GM21381 (cell line): Measurements from ENCODE around the gene TXNDC2.
"Not testable (repeated sequence)": the region's sequence is repeated elsewhere in the genome, so short reads cannot be mapped to it uniquely, and the experiment has no call there.

ENCODE experiments used
- ATAC-seq: cut with Tn5 transposase; IDR thresholded peaks from one replicate; pipeline ENCODE4 v1.9.1; 2021; ENCODE audit warnings: mild to moderate bottlenecking, moderate library complexity; ENCODE audit not compliant: unreplicated experiment

The TXNDC2 gene

DNA sequence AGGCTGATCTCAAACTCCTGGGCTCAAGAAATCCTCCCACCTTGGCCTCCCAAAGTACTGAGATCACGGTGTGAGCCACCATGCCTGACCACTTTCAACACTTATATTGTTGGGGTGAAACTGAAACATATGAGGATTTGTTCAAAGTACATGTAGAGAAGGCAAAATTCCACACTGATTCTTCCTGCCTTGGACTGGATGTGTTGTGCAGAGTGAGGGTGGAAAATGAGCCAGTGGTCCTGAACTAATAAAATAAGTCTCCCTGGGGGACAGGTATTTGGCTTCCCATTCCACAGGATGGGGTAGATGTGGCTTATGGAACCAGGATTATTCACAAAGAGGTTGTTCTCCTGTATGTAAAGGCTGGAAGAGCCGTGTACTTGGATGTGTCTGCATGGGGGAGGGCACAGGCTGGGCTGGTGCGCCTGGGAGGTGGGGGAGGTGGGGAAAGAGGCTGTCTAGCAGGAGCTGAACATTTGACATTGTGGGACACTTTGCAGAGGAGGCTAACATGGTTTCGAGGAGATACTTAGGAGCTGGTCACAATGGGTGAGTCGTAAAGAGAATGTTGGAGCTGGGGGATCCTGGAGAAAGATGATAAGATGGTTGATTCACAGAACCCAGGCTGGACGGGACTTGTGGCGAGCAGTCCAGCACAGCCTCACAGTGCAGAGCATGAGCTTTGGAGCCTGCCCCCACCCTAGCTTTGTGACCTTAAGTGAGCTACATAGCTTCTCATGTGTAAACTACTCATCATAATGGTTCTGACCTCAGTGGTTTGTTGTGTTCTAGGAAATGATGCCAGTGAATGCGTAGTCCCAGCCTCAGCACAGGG, at the start of gene TXNDC2:
Gene TXNDC2 (plus strand): TSS at position 804 of the 835 bp plus-strand sequence. CDS start 708 bp downstream, outside the sequence.
- ATAC-seq = no peak

- ATAC-seq = no peak
These were observed 47.5 kb upstream of the TXNDC2 start for GRCh38 chr18:9838144-9838877.

- ATAC-seq = no peak
These were observed 46.6 kb upstream of the TXNDC2 start for GRCh38 chr18:9839211-9839610.

DNA sequence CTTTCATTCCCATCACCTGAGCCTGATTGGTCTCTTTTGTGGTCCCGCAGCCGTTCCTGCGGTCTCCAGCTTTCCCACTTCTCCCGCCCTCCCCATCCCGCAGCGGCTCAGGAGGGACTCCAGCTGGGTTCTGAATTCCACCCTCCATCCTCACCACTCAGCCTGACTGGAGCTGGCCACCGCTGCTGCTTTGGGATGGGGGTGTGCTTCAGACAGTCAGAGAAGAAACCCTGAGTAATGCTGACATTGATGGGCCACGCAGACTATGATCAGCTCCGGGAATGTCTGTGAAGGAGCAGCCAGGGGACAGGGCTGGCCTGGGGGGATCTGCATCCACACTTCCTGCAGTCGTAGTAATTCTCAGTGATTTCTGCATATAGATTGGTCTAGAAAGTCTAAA, 45.9 kb upstream of the TXNDC2 start:
- ATAC-seq = no peak

DNA sequence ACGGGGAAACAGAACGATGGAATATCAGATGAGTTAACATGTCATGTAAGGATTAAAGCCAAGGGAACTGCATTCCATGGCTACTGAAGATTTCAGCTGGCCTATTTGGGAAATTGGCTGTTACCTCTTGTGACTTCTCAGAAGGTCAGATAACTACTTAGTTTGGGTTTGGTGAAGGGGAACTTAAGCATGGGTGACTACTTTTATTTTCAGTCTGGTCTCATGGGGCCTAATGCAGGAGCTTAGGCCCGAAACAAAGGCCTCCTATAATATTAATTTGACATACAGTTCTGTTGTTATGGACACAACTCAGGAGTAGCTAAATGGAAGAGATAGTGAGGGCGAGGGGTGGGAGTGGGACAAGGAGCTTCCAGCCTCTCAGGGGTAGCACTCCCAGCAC, 44.0 kb upstream of the TXNDC2 start:
- ATAC-seq = no peak

GRCh38 chr18:9842448-9842847, 43.3 kb upstream of the TXNDC2 start:
- ATAC-seq = no peak

GRCh38 chr18:9845256-9845655, 40.5 kb upstream of the TXNDC2 start:
- no peak for ATAC-seq

DNA sequence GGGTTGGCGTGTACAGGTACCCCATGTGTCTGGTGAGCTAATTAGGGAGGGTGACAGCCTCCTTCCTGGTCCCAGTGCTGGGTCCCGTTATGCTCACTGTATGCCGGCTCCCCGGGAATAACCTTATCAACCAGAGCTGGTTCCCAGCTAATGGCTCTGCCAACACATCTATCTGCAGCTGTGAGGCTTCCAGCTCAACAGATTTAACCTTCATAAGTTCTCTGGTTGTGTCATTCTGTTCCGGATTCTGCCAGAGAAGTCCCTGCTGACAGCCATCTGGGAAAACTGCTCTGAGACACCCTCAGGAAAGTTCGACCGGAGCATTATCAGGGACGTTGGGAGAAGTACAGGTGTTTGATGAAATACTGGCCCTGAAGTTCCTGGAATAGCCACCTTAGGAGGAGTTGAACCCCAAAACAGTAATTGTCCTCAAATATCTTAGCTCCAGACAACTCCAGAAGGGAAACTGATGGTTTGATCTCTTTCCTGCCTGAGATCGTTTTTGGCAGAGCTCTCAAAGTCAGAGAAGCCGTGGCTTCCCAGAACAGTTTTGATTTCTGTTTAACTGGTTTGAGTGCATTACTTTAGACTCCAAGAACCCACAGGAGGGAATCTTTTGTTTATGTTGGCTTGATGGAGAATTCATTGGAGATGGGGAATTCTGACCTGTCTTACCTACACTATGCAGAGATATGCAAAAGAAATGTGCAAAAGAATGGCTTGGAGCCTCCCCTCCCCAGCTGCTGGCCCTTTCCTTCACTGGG, 39.4 kb upstream of the TXNDC2 start:
- no peak for ATAC-seq

- no peak for ATAC-seq
These were observed 37.4 kb upstream of the TXNDC2 start for GRCh38 chr18:9848170-9848879.

DNA sequence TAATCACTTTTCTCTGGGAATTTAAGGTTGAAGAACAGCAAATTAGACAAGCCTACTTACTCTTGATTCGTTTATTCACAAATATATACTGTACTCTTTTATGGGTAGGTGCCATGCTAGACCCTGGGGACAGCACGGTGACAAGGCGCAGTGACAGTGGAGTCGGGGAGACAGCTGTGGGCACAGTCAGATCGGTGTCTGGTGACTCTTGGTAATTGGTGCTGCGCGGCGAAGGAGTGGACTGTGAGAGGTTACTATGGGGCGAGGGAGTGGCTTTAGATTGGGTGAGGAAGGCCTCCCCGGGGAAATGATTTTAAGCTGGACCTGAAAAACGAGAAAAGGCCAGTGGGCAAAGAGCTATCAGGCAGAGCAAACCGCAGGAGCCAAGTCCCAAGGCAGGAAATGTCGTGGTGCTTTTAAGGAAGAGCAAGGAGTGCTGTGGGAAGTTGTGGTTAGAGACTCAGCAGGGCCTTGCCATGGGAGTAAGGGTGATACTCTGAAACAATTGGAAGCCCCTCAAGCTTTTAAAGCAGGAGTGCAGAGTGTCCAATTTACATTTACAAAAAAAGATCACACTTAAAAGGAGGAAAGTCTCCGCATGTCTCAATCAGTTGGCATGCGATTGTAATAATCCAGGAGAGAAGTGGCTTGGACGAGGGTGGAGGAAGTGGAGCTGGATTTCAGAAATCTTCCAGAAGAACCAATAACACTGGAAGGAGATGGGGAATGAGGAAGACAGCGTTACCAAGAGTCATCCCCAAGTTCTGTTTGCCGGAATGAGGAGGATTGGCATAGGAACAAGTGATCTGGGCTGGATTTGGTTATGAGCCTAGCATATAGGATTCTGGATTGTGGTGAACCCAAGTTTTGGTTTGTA, 36.1 kb upstream of the TXNDC2 start:
- no peak for ATAC-seq

- no peak for ATAC-seq
These were observed 35.5 kb upstream of the TXNDC2 start for GRCh38 chr18:9850309-9850708.

DNA sequence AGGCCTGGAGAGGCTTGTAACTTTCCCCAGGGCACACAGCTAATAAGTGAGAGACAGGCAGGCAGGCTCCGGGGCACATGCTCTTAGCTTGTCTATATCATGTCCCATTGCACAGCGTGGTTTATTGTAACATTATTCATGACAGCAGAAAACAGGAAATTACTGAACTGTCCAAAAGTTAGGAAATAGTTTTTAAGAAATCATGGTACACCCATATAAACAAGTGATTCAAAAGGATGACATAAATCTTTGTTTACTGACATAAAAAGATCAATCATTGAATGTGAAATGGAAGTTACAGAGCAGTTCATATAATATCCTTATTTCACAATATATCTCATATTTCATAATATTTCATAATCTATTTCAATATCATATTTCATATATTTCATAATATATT, 34.3 kb upstream of the TXNDC2 start:
- ATAC-seq = no peak

DNA sequence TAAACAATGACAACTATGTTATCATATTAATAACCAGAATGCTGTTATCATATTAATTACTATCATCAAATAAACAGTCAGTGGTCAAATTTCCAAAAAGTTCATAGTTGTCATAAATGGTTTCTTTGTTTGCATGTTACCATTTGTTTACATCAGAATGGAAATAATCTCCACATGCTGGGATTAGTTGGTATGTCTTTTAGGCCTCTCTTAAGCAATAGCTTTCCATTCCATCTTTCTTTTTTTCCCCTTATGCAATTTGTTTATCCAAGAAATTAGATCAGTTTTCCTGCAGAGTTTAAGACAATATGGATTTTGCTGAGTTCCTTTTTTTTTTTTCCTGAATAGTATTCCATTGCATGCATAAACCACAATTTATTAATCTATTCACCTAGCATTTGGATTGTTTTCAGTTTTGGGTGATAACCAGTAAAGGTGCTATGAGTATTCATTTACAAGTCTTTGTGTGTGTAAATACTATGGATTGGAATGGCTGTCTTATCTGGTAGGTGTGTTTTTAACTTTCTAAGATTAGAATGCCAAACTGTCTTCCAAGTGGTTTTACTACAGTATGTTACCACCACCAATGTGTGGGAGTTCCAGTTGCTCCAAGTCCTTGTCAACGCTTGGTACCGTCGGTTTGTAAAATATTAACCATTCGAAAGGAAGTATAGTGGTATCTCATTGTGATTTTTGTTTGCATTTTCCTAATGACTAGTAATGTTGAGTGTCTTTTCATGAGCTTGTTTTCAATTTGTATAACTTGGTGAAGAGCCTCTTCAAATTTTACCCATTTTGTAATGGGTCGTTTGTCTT, 33.3 kb upstream of the TXNDC2 start:
- ATAC-seq = no peak

DNA sequence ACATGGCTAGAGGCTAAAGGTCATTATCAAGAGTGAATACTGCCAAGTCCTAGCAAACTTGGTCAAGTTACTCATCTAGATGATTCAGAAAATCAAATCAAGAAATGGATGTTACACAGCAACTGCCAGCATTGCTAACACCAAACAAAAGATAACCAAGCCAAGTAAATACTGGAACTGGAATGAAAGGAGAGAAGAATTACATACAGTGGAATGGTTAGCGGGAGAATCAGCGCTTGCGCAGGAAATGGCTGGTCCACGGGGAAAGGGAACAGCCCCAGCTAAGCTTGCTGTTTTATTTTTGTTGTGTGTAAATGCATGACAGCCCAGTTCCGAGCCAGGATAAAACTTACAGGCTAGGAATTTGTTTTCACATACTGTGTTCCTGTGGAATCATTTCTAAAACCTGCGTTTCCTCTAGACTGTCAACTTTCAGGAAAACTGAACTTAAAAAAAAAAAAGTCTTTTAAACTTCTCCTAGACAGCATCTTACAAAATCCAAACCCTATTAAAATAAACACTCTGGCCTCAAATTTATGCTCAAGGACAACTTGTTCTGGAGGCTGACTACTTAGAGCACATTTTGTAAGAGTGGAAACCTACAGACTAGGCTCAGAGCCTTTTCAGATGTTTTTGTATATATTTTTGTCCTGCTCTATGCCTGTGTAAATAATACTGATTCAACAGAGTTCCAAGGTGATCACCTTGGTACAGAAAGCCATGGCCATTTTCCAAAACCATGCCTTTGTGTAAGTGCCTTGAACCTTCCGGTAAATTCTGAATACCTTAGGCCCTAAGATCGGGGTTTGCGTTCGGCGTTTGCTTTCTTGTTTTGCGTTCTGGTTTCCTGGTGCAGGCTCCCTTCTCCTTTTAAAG, 30.7 kb upstream of the TXNDC2 start:
- ATAC-seq = no peak

- ATAC-seq = no peak
These were observed 30.1 kb upstream of the TXNDC2 start for GRCh38 chr18:9855681-9856080.

DNA sequence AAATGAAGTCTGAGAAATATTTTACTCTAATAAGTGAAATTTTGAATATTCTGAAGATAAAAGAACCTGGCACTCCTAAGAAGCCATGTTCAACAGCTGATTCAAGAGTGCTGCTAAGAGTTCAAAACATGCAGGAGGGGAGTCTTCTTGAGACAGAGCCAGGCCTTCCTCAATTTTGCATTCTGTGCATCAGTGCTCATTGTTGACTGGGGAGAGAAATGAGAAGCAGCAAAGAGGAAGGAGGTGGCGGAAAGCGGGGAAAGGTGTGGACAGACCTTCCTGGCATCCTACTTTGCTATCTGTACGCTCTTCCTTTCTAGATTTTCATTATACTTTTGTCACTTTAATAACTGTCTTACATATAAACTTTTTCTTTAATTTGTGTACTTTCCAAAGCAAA, 29.7 kb upstream of the TXNDC2 start:
- no peak for ATAC-seq

- not testable (repeated sequence) for ATAC-seq
These were observed 28.2 kb upstream of the TXNDC2 start for GRCh38 chr18:9857479-9857998.

DNA sequence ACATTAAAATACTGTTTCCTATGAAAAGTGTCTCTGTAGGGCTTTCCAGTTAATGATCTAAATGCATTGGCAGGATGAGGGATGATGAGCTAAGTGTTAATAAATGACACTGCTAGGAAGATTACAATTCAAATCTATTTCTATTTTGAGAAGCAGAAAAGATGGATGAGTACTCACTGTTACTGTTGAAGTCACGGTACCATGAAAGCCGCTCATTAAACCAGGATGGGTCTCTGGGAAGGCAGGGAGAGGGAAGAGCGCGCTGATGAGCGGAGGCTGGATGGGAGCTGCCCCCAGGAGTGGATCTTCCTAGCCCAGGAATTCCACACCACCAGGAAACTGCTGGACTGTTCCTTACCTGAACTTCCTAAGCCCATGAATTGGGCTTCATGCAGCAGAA, 27.1 kb upstream of the TXNDC2 start:
- no peak for ATAC-seq
